GM19328 (cell line): Measurements from ENCODE around the gene MYD88.

Experiments used
- ATAC-seq: cut with Tn5 transposase; IDR thresholded peaks from one replicate; pipeline ENCODE4 v1.9.1; 2021; ENCODE audit warnings: mild to moderate bottlenecking, moderate library complexity; ENCODE audit not compliant: unreplicated experiment

MYD88 gene

GRCh38 chr3:38138349-38139190, at the start of gene MYD88:
Gene MYD88 (plus strand): TSS chr3:38138661. CDS start chr3:38138701, 40 bp downstream.
- peak; percentile 39 for ATAC-seq

GRCh38 chr3:38089163-38089562, 49.3 kb upstream of the MYD88 start:
- no peak for ATAC-seq

- no peak for ATAC-seq
These were observed 48.0 kb upstream of the MYD88 start for GRCh38 chr3:38090453-38090852.

GRCh38 chr3:38094999-38095398, 43.5 kb upstream of the MYD88 start:
- no peak for ATAC-seq

- no peak for ATAC-seq
These were observed 42.6 kb upstream of the MYD88 start for GRCh38 chr3:38095669-38096483.

- ATAC-seq: no peak
These were observed 40.8 kb upstream of the MYD88 start for GRCh38 chr3:38097446-38098375.

GRCh38 chr3:38098376-38098723, 40.1 kb upstream of the MYD88 start:
- no peak for ATAC-seq

- no peak for ATAC-seq
These were observed 38.9 kb upstream of the MYD88 start for GRCh38 chr3:38099518-38099917.

- no peak for ATAC-seq
These were observed 38.0 kb upstream of the MYD88 start for GRCh38 chr3:38100498-38100897.

- ATAC-seq: no peak
These were observed 36.5 kb upstream of the MYD88 start for GRCh38 chr3:38101811-38102443.

- no peak for ATAC-seq
These were observed 36.0 kb upstream of the MYD88 start for GRCh38 chr3:38102444-38102814.

GRCh38 chr3:38105525-38105924, 32.9 kb upstream of the MYD88 start:
- no peak for ATAC-seq

- no peak for ATAC-seq
These were observed 30.4 kb upstream of the MYD88 start for GRCh38 chr3:38107911-38108648.

GRCh38 chr3:38108649-38109579, 29.5 kb upstream of the MYD88 start:
- ATAC-seq: no peak

GRCh38 chr3:38109580-38110313, 28.7 kb upstream of the MYD88 start:
- ATAC-seq: no peak

GRCh38 chr3:38110314-38111050, 28.0 kb upstream of the MYD88 start:
- ATAC-seq: no peak

- ATAC-seq: no peak
These were observed 27.3 kb upstream of the MYD88 start for GRCh38 chr3:38111201-38111600.
